Activated CD4-positive, alpha-beta T cell treated with anti-CD3 and anti-CD28 coated beads, Interleukin-2, amount 10 ng/mL, durations not matched to agents 24 days and 14 days (primary cell): ENCODE measurements around the gene CLCN1. TPM values are rescaled to one million over a fixed set of nuclear protein-coding genes. Genes with fewer than 3 reads are reported as not detected.

Source experiments
- DNase-seq: peaks from one replicate; pipeline ENCODE4 v3.0.0; 2022
- H3K27ac Mint-ChIP-seq: one replicate; pipeline ENCODE4 v1.8.0; 2022; ENCODE audit warnings: mild to moderate bottlenecking, mixed read lengths
- H3K27me3 Mint-ChIP-seq: one replicate; pipeline ENCODE4 v1.8.0; 2022; ENCODE audit warnings: mixed read lengths
- H3K36me3 Mint-ChIP-seq: one replicate; pipeline ENCODE4 v1.8.0; 2022; ENCODE audit warnings: low read depth, mild to moderate bottlenecking, mixed read lengths
- H3K4me1 Mint-ChIP-seq: one replicate; pipeline ENCODE4 v1.8.0; 2021; ENCODE audit warnings: mixed read lengths
- H3K4me3 Mint-ChIP-seq: one replicate; pipeline ENCODE4 v1.8.0; 2022; ENCODE audit warnings: mild to moderate bottlenecking, moderate library complexity, mixed read lengths
- H3K9me3 Mint-ChIP-seq: one replicate; pipeline ENCODE4 v1.8.0; 2021; ENCODE audit warnings: mixed read lengths
- intact Hi-C: fragments of 100-400 bp; cut with micrococcal nuclease; formaldehyde crosslinking; loops from one replicate; pipeline ENCODE4 v1.15.1; 2023
- total RNA-seq: library from RNA; stranded (reverse); gene quantifications from 2 replicates; pipeline ENCODE4 v1.2.3, GENCODE V29; 2022

Gene CLCN1
- total RNA-seq, 1 donor from 2014 or later, result not detected

DNA sequence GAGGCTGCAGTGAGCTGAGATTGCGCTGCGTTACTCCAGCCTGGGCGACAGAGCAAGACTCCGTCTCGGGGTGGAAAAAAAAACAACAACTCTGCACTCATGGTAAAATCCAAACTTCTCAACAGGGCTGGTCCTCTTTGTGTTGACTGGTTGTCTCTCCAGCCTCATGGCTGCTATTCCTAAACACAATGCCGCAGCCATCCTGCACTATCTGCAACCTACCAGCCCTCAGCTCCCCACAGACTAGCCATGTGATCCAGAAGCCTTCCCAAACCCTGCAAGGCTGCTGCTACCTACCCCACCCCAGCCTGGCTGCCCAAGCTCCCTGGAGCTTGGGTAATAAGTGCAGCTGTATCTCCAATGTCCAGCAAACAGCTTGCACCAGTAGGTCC lies 77.0 kb downstream of the CLCN1 start:
- DNase-seq, result no peak
- Mint-ChIP-seq H3K9me3 (no peaks in the 10 kb centered on the region), H3K27ac (no peak overlapping the region), H3K36me3 (peaks cover 32% of the 10 kb centered on the region), H3K4me3 (no peak overlapping the region), H3K4me1 (peaks cover 18% of the 10 kb centered on the region), H3K27me3 (no peaks in the 10 kb centered on the region)
- intact Hi-C loops, result no loop called here

DNA sequence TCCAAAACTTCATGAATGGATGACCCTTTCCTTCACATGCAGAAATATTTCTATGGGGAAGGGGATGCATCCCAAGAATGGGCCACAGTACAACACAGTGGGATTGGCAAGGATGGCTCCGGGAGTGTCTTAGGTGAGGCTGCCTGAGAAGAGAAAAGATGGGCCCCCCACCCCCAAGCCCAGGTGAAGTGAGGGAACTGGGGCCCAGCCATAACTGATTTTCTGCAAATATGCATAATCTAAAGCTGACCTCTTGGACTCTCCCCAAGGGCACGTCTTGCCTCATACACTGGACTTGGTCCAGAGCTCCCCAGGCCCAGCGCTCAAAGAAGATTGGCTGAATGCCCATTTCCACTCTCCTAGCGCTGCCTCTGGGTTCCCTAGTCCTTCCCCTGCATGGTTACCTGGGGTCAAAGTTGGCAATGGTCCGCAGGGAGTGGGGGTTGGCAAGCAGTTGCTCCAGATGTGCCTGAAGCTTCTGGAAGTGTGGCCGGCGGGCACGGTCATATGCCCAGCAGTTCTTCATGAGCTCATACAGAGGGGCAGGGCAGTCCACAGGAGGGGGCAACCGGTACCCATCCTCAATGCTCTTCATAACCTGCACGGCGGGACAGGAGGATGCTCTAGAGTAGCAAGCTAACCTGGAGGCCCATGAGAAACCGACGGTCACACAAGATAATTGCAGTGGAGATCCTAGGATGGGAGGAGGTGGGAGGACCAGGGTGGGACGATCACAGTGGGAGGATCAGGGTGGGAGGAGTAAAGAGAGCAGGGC lies 77.5 kb downstream of the CLCN1 start:
- no peak for DNase-seq
- peaks cover 18% of the 10 kb centered on the region for H3K4me1 Mint-ChIP-seq
- intact Hi-C loops, result no loop called here
- peaks cover 31% of the 10 kb centered on the region for H3K36me3 Mint-ChIP-seq
- no peaks in the 10 kb centered on the region for H3K9me3 Mint-ChIP-seq
- no peak overlapping the region for H3K4me3 Mint-ChIP-seq
- no peaks in the 10 kb centered on the region for H3K27me3 Mint-ChIP-seq
- no peak overlapping the region for H3K27ac Mint-ChIP-seq

DNA sequence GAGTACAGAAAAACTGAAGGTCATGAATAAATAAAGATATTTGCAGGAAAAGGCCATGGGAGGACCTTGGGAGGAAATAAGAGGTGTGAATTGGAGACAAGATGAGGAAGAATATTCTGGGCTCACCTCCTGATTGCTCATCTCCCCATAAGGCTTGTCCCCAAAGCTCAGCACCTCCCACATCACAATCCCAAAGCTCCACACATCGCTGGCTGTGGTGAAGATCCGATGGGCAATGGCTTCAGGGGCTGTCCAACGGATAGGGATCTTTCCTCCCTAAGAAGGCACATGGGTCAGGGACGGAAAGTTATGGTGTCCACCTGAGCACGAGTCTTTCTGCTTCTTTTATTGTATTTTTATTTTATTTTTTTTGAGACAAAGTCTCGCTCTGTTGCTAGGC lies 78.2 kb downstream of the CLCN1 start:
- no peaks in the 10 kb centered on the region for H3K9me3 Mint-ChIP-seq
- H3K27ac Mint-ChIP-seq, result no peak overlapping the region
- no peak overlapping the region for H3K4me3 Mint-ChIP-seq
- no peaks in the 10 kb centered on the region for H3K27me3 Mint-ChIP-seq
- H3K36me3 Mint-ChIP-seq, result peaks cover 30% of the 10 kb centered on the region
- DNase-seq, result no peak
- intact Hi-C loops, result no loop called here
- peaks cover 17% of the 10 kb centered on the region for H3K4me1 Mint-ChIP-seq

DNA sequence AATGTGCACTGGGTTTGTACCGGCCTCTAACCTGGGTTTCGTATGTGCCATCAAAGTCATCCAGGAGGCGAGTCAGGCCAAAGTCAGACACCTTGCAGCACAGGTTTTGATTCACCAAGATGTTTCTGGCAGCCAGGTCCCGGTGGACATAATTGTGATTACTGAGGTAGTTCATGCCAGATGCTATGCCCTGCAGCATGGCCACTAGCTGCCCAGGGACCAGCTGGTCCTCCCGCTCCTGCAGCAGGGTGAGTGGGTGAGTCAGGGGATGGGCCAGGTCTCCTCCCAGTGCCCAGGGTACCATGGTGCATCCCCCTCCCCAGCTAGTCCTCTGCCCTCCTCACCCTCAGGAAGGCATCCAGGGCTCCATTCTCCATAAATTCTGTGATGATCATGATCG lies 78.9 kb downstream of the CLCN1 start:
- no peak overlapping the region for H3K4me3 Mint-ChIP-seq
- no peaks in the 10 kb centered on the region for H3K9me3 Mint-ChIP-seq
- peaks cover 22% of the 10 kb centered on the region for H3K36me3 Mint-ChIP-seq
- no peak overlapping the region for H3K27ac Mint-ChIP-seq
- no peak for DNase-seq
- H3K27me3 Mint-ChIP-seq, result no peaks in the 10 kb centered on the region
- intact Hi-C loops, result no loop called here
- H3K4me1 Mint-ChIP-seq, result peaks cover 10% of the 10 kb centered on the region

DNA sequence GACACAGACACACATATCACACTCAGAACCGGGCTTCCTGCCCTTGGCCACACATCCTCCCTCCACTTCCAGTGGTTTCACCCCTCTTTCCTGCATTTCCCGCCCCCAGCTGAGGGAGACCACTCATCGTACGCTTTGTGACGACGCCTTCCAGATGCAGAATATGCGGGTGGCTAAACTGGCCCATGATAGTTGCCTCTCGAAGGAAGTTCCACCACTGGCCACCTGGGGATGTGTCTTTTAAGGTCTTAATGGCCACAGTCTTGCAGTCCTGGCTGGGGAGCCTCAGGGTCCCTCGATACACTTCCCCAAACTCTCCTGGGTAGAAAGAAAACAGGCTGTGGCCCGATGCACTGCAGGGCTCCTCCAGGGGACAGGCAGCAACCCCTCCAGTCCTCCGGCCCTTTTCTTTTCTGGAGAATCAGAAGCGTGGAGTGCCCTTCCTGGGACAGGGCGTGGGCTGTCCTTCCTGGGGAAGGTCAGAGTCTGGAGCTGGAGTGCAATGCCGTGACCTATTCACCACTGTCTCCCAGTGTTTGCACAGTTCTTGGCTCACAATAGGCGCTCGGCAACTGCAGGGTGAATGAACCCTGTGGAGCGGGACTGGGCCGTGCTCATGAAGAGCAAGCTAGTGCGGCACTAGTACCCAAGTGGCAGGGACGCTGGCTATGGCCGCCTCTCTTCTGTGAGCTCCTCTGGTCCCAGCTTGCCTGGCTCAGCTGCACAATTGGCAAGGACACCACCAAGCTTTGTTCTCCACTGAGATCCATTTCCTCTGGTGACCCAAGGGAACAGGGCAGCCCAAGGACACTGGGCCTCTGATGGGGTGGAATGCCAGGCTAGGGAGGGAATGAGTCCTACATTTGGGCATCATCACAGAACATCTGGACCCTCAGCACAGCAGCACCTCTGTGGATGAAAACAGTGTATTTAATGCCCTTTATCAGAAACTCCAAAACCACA lies 79.6 kb downstream of the CLCN1 start:
- Mint-ChIP-seq H3K4me1 (peaks cover 7% of the 10 kb centered on the region), H3K27me3 (no peaks in the 10 kb centered on the region), H3K36me3 (peaks cover 16% of the 10 kb centered on the region), H3K27ac (no peak overlapping the region), H3K9me3 (no peaks in the 10 kb centered on the region), H3K4me3 (no peak overlapping the region)
- DNase-seq, result no peak
- intact Hi-C loops, result no loop called here

DNA sequence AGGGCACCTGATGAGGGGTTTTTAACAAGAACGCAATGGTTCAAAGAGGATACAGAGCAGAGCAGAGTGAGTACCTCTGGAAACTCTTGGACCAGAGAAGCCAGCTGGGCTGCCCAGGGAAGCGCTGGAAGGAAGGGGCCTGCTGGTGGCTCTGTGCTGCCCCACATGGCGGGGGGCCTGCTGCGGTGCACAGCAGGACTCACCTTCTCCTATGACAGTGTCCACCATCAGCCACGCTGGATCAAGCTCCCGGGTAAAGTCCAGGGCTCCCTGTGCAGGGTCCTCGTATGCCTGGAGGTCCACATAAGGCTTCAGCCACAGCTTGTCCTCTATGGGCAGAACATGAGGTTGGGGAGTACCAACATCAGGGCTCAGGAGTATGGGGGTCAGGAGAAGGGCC lies 80.3 kb downstream of the CLCN1 start:
- intact Hi-C loops, result no loop called here
- no peaks in the 10 kb centered on the region for H3K9me3 Mint-ChIP-seq
- no peak overlapping the region for H3K27ac Mint-ChIP-seq
- H3K4me1 Mint-ChIP-seq, result peaks cover 7% of the 10 kb centered on the region
- DNase-seq, result no peak
- H3K27me3 Mint-ChIP-seq, result no peaks in the 10 kb centered on the region
- peaks cover 14% of the 10 kb centered on the region for H3K36me3 Mint-ChIP-seq
- H3K4me3 Mint-ChIP-seq, result no peak overlapping the region

DNA sequence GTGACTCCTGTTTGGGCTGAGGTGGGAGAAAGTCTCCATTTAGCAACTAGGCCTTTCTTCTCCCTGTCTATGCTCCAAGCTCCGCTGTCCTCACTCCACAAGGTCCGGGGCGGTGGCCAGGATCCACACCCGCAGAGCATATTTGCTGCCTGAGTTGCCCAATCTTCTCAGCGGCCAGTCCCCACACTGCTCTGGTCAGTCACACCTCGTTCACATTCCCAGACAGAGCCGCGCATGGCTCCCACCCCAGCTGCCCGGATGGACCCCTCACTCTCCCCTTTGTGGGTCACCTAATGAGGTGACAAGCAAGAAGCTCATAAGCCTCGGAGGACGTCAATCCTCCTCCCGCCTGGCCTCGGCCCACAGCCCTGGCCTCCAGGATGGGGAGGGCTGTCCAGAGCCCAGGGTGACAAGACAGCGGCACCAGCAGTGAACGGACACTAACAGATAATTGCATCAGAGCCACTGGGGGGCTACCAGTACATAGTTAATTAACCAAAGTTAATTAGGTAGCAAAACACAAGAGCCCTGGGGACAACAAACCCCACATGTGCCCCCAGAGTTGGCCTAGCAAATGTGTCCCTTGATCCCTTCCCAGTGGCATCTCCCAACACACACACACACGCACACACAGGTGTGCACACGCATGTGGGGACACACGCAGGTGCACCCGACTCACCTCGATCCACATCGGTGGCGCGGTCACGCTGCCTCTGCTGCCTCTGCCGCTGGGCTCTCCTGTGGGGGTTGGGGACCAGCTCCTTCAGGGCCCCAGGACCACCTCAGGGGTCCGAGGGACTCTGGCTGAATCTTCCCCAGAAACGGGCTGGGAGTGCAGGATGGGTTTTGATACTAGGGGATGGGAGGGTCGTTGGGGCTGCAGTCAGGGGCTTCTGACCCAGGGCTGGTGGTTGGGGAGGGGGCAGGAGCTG lies 81.0 kb downstream of the CLCN1 start:
- Mint-ChIP-seq H3K27ac (no peak overlapping the region), H3K27me3 (no peaks in the 10 kb centered on the region), H3K4me1 (peaks cover 7% of the 10 kb centered on the region), H3K4me3 (no peak overlapping the region), H3K36me3 (peaks cover 12% of the 10 kb centered on the region), H3K9me3 (no peaks in the 10 kb centered on the region)
- intact Hi-C loops, result no loop called here
- DNase-seq, result no peak

DNA sequence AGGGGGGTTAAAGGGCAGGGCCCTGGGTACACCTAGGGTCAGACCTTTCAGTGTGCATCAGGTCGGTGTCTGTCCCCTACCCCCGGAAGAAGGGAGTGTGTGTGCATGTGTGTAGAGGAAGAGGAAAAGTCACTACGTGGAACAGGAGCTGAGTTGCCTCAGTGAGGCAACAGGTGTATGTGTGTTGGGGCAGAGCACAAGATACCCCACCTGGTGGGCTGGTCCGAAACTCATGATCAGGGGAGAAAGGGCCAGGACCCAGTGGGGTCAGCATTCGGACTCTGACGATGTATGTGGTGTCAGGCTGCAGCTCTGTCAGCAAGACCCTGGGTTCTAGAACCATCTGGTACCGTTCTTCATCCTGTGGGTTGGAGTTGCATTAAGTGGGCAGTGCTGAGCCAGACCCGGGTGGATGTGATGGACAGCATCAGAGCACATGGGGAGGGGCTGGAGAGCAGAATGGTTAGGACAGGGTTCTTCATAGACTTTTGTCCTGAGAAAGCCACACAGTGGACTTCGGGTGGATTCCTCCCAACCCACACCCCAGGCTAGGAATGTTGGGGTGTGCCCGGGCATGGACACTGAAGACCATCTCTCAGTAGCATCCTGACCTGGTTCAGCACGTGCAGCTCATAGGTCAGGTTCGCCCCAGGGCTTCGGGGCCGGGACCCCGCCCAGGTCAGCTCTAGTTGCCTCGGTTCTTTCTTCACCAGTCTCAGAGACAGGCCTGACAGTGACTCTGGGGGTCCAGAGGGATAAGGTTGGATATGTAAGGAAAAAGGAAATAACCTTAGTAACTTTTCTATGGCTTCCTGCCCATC lies 82.0 kb downstream of the CLCN1 start:
- intact Hi-C loops, result no loop called here
- H3K27ac Mint-ChIP-seq, result no peak overlapping the region
- H3K36me3 Mint-ChIP-seq, result peaks cover 4% of the 10 kb centered on the region
- H3K4me3 Mint-ChIP-seq, result no peak overlapping the region
- DNase-seq, result no peak
- H3K9me3 Mint-ChIP-seq, result no peaks in the 10 kb centered on the region
- H3K4me1 Mint-ChIP-seq, result peaks cover 7% of the 10 kb centered on the region
- no peaks in the 10 kb centered on the region for H3K27me3 Mint-ChIP-seq

DNA sequence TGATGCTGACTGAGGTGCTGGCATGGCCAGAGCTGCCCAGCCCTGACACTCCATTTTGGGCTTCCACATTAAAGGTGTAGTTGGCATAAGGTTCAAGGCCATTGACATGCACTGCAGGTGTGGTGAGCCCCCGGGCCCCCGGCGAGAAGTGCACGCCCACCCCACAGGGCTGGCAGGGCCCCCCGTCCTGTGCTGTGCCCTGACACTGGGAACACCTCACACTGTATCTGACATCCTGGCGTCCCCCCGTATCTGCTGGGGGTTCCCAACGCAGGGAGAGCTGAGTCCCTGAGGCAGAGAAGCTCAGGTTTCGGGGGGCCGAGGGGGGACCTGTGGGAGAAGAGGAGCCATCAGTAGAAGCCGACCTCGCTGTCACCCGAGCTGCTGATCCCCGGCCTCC lies 82.7 kb downstream of the CLCN1 start:
- H3K27ac Mint-ChIP-seq, result no peak overlapping the region
- H3K4me1 Mint-ChIP-seq, result peaks cover 8% of the 10 kb centered on the region
- H3K36me3 Mint-ChIP-seq, result peaks cover 2% of the 10 kb centered on the region
- no peak overlapping the region for H3K4me3 Mint-ChIP-seq
- DNase-seq, result no peak
- no peaks in the 10 kb centered on the region for H3K9me3 Mint-ChIP-seq
- H3K27me3 Mint-ChIP-seq, result no peaks in the 10 kb centered on the region
- intact Hi-C loops, result no loop called here

DNA sequence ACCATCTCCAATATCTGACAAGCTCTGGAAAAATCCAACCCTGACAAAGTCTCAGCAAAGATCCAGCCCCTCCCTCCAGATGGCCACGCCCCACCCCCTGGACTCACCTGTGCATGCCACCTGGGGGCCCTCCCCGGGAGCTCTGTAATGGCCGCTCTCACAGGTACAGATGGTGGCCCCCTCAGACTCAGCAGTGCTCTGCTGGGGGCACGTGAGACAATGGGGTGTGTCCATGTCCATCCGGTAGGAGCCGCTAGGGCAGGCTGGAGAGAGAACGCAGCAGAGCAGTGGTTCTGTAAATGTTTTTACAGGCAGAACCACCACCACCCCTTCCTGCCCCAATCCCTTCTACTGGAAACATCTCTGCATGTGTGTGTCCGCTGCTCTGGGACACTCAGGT lies 83.2 kb downstream of the CLCN1 start:
- peaks cover 5% of the 10 kb centered on the region for H3K4me1 Mint-ChIP-seq
- intact Hi-C loops, result no loop called here
- no peak overlapping the region for H3K4me3 Mint-ChIP-seq
- no peak overlapping the region for H3K27ac Mint-ChIP-seq
- no peaks in the 10 kb centered on the region for H3K36me3 Mint-ChIP-seq
- no peaks in the 10 kb centered on the region for H3K9me3 Mint-ChIP-seq
- DNase-seq, result no peak
- H3K27me3 Mint-ChIP-seq, result no peaks in the 10 kb centered on the region

DNA sequence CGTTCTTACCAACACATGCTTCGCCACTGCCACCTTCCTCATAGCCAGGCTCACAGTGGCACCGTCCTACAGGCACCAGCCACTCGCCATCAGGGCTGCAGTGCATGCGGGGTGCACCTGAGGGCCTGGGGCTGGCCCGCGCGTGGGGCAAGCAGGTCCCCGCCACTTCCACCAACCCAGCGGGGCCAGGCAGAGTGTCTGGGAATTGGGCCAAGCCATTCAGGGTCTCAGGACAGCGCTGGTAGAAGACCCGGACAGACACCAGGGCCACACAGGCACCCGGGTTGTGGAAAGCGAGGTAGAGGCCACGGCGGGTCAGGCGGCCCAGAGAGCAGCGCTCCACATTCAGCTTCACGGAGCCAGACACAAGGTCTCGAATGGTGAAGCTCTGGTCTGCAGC lies 83.7 kb downstream of the CLCN1 start:
- H3K9me3 Mint-ChIP-seq, result no peaks in the 10 kb centered on the region
- intact Hi-C loops, result no loop called here
- H3K27ac Mint-ChIP-seq, result no peak overlapping the region
- DNase-seq, result no peak
- no peak overlapping the region for H3K4me3 Mint-ChIP-seq
- H3K36me3 Mint-ChIP-seq, result no peaks in the 10 kb centered on the region
- H3K4me1 Mint-ChIP-seq, result peaks cover 5% of the 10 kb centered on the region
- H3K27me3 Mint-ChIP-seq, result no peaks in the 10 kb centered on the region

DNA sequence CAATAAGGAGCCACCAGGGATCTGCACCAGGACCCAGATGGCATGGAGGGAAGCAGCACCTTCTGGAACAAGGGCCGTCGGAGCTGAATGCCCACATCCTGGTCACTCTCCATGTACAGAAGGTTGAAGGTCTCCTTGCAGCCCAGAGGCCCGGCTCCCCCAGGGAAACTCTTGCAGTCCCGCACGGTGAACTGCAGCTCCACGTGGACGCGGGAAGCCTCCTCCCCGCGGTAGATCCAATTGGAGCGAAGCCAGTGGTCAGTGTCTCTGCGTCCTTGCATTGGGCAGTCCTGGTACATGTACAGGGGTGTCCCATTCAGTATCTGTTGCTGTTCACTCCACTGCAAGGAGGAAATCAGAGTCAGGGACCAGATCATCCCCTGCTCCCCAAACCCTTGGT lies 85.4 kb downstream of the CLCN1 start:
- no peak overlapping the region for H3K4me3 Mint-ChIP-seq
- no peaks in the 10 kb centered on the region for H3K9me3 Mint-ChIP-seq
- H3K27ac Mint-ChIP-seq, result no peak overlapping the region
- DNase-seq, result no peak
- peaks cover 1% of the 10 kb centered on the region for H3K4me1 Mint-ChIP-seq
- intact Hi-C loops, result no loop called here
- no peaks in the 10 kb centered on the region for H3K36me3 Mint-ChIP-seq
- H3K27me3 Mint-ChIP-seq, result peaks cover under 1% of the 10 kb centered on the region
